ENCODE data around the gene EDDM3A.

- TF ChIP-seq, protein P1, sequence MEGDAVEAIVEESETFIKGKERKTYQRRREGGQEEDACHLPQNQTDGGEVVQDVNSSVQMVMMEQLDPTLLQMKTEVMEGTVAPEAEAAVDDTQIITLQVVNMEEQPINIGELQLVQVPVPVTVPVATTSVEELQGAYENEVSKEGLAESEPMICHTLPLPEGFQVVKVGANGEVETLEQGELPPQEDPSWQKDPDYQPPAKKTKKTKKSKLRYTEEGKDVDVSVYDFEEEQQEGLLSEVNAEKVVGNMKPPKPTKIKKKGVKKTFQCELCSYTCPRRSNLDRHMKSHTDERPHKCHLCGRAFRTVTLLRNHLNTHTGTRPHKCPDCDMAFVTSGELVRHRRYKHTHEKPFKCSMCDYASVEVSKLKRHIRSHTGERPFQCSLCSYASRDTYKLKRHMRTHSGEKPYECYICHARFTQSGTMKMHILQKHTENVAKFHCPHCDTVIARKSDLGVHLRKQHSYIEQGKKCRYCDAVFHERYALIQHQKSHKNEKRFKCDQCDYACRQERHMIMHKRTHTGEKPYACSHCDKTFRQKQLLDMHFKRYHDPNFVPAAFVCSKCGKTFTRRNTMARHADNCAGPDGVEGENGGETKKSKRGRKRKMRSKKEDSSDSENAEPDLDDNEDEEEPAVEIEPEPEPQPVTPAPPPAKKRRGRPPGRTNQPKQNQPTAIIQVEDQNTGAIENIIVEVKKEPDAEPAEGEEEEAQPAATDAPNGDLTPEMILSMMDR (IDR thresholded peaks at IDR 0.05), result no peak
- TF ChIP-seq POLR2A (IDR thresholded peaks at IDR 0.05), result no peak
Measured at GRCh38 chr14:20723488-20723887, 22.2 kb upstream of the EDDM3A start.
